K562 (cell line): Measurements from ENCODE around the gene TICAM1. TPM values are rescaled to one million over a fixed set of nuclear protein-coding genes. Genes with fewer than 3 reads are reported as not detected.

ENCODE experiments used
- CEBPG ChIP-seq, 3 experiments: fragments of 200-800 bp in 1 of 3; sonication (Bioruptor generic) in 1 of 3; sonication (generic) in 1 of 3; formaldehyde crosslinking in 1 of 3; IDR thresholded peaks in 2 of 3; conservative IDR thresholded peaks in 1 of 3; 2 replicates each; pipeline versions ENCODE4 v1.6.1 to v1.8.0; 2016 to 2022; ENCODE audit warnings: missing compliant biosample characterization in 2 of 3, missing genetic modification characterization in 2 of 3, mild to moderate bottlenecking in 1 of 3, missing genetic modification reagents in 1 of 3
- CXXC5 ChIP-seq: fragments of 250-450 bp; sonication (Bioruptor Pico); IDR thresholded peaks from 2 replicates; pipeline ENCODE4 v1.8.0; 2022; ENCODE audit warnings: inconsistent platforms, mild to moderate bottlenecking, moderate library complexity
- DACH1 ChIP-seq: fragments of 450-650 bp; IDR thresholded peaks from 2 replicates; pipeline ENCODE4 v1.6.1; 2018; ENCODE audit not compliant: partially characterized antibody
- DIDO1 ChIP-seq: fragments of 450-650 bp; IDR thresholded peaks from 2 replicates; pipeline ENCODE4 v1.6.1; 2016; ENCODE audit warnings: low read depth, missing biosample characterization, missing genetic modification characterization
- FOXJ3 ChIP-seq: sonication (generic); formaldehyde crosslinking; IDR thresholded peaks from 2 replicates; pipeline ENCODE4 v1.4.0; 2020; ENCODE audit warnings: mild to moderate bottlenecking, missing genetic modification reagents
- HDAC1 ChIP-seq, 2 experiments: fragments of 450-650 bp; IDR thresholded peaks; 2 replicates each; pipeline ENCODE4 v1.6.1; 2016 to 2017; ENCODE audit warnings: inconsistent platforms in 1 of 2, mild to moderate bottlenecking in 1 of 2, moderate library complexity in 1 of 2
- MXI1 ChIP-seq: IDR thresholded peaks from 2 replicates; pipeline ENCODE4 v1.6.1; 2011; ENCODE audit warnings: low read depth, mild to moderate bottlenecking, improper control_type of control experiment, low read length
- NFIC ChIP-seq: fragments of 450-650 bp; IDR thresholded peaks from 2 replicates; pipeline ENCODE4 v1.6.1; 2017; ENCODE audit warnings: mild to moderate bottlenecking, inconsistent platforms
- PCBP1 ChIP-seq: fragments of 200-400 bp; formaldehyde crosslinking; IDR thresholded peaks from 2 replicates; pipeline ENCODE4 v1.6.1; 2018; ENCODE audit warnings: mild to moderate bottlenecking, low read depth, low read length; ENCODE audit not compliant: poor library complexity, severe bottlenecking
- RAD21 ChIP-seq, 2 experiments: fragments of 250-450 bp in 1 of 2; fragments of 450-650 bp in 1 of 2; sonication (Bioruptor Pico) in 1 of 2; formaldehyde crosslinking in 1 of 2; IDR thresholded peaks in 1 of 2; conservative IDR thresholded peaks in 1 of 2; 2 replicates each; pipeline versions ENCODE4 v1.4.0 to v1.8.0; 2020 to 2022; ENCODE audit warnings: mild to moderate bottlenecking in 2 of 2, moderate library complexity in 1 of 2
- SIRT6 ChIP-seq: IDR thresholded peaks from one replicate; pipeline ENCODE4 v1.6.1; 2012; ENCODE audit warnings: low read depth, mild to moderate bottlenecking, control low read depth, inconsistent platforms, low read length, moderate library complexity
- TFE3 ChIP-seq: fragments of 450-650 bp; formaldehyde crosslinking; IDR thresholded peaks from 2 replicates; pipeline ENCODE4 v1.4.0; 2020; ENCODE audit warnings: mild to moderate bottlenecking, mixed read lengths
- ZKSCAN3 ChIP-seq: fragments of 250-450 bp; sonication (Bioruptor Pico); IDR thresholded peaks from 2 replicates; pipeline ENCODE4 v1.4.0; 2020
- ZNF507 ChIP-seq: conservative IDR thresholded peaks from 2 replicates; pipeline ENCODE4 v1.6.1; 2017; ENCODE audit warnings: missing genetic modification characterization, missing compliant biosample characterization
- ZNF764 ChIP-seq: fragments of 250-450 bp; sonication (Bioruptor Pico); IDR thresholded peaks from 2 replicates; pipeline ENCODE4 v1.4.0; 2020; ENCODE audit warnings: low read depth, mild to moderate bottlenecking, moderate library complexity
- ZSCAN32 ChIP-seq: fragments of 450-650 bp; formaldehyde crosslinking; IDR thresholded peaks from 2 replicates; pipeline ENCODE4 v1.4.0; 2020; ENCODE audit warnings: mild to moderate bottlenecking, moderate library complexity
- polyA plus RNA-seq, 8 experiments: library from polyadenylated mRNA; depleted of rRNA in 4 of 8; stranded (reverse) in 5 of 8; unstranded in 3 of 8; fragments of >200 nt; fragmentation: Nextera tagmentation in 2 of 8; fragmentation: Illumina TruSeq in 1 of 8; extraction: Ambion mirVana in 2 of 8; extraction: Trizol in 1 of 8; gene quantifications; 2 replicates each; pipeline versions ENCODE4 v1.2.1 to v1.2.3, GENCODE V29; 2011 to 2014; ENCODE audit warnings: inconsistent platforms in 1 of 8, missing spikeins in 1 of 8
- total RNA-seq, 7 experiments: library from RNA; depleted of rRNA in 6 of 7; stranded (reverse); fragments of >200 nt in 6 of 7; fragmentation: Illumina TruSeq in 2 of 7; extraction: Trizol in 2 of 7; gene quantifications; 2 replicates each; pipeline versions ENCODE4 v1.2.1 to v1.2.3, GENCODE V29; 2011 to 2021; ENCODE audit warnings: low replicate concordance in 1 of 7
- TF ChIP-seq, protein P1 (sequence below): IDR thresholded peaks from 2 replicates; pipeline ENCODE4 v1.6.1; 2014; ENCODE audit warnings: antibody characterized with exemption

TICAM1 gene
- total and polyA plus RNA-seq, 9 of the 15 experiments (the other 6 are each of a cell fraction or from before 2014, with no cell fraction given), result 0.07 to 11.6 (median 1.5) TPM

DNA sequence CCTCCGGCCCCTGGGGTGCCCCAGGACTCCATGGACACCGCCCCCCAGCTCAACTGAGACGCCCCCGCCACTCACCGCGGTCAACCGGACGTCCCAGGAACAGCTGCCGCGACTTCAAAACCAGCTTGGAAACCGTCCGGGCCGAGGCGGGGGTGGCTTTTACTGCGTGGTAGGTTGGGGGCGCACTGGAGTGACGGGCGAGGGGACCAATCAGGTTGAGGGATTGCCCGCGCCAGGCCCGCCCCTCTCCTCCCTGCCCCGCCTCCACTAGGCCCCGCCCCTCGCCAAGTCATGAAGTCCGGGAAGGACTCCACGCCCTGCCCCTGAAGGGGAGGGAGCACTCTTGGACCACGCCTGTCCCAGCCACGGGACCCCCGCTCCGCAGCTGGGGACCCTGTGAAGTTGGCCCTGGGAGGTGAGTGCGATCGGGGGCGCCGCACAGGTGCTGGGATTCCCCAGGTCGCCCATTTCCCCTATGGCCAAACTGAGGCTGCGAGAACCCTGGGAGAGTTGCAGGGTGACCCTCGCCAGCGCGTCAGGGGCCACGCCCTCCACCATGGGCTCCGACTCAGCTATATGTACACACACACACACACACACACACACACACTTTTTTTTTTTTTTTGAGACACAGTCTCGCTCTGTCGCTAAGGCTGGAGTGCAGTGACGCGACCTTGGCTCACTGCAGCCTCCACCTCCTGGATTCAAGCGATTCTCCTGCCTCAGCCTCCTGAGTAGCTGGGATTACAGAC is 36.2 kb upstream of the TICAM1 start, which contains the start of gene PLIN3 (continued):
- peak; percentile 41 to 93; a peak in 3 of 4 replicates for TF ChIP-seq HDAC1 (IDR thresholded peaks at IDR 0.05)
- TF ChIP-seq SIRT6, result no peak
- peak; percentile 7; the same call in 1 of the 2 replicates for TF ChIP-seq NFIC
- peak; percentile 83 for TF ChIP-seq CXXC5 (CRISPR knock-in tag)
- no peak for TF ChIP-seq RAD21 (CRISPR knock-in tag; conservative IDR thresholded peaks at IDR 0.05 in 1 of 2, IDR thresholded peaks at IDR 0.05 in 1 of 2)
- no peak for TF ChIP-seq TFE3 (CRISPR knock-in tag)
- TF ChIP-seq DIDO1 (tag), result no peak
- no peak for TF ChIP-seq ZNF507
- TF ChIP-seq CEBPG (CRISPR knock-in tag; IDR thresholded peaks at IDR 0.05), result no peak
- no peak for TF ChIP-seq CEBPG (tag; conservative IDR thresholded peaks at IDR 0.05 in 1 of 2, IDR thresholded peaks at IDR 0.05 in 1 of 2)
- peak; percentile 52 for TF ChIP-seq DACH1
- TF ChIP-seq ZKSCAN3 (CRISPR knock-in tag), result no peak
- TF ChIP-seq MXI1, result no peak; the same call in 1 of the 2 replicates
- TF ChIP-seq, protein P1, sequence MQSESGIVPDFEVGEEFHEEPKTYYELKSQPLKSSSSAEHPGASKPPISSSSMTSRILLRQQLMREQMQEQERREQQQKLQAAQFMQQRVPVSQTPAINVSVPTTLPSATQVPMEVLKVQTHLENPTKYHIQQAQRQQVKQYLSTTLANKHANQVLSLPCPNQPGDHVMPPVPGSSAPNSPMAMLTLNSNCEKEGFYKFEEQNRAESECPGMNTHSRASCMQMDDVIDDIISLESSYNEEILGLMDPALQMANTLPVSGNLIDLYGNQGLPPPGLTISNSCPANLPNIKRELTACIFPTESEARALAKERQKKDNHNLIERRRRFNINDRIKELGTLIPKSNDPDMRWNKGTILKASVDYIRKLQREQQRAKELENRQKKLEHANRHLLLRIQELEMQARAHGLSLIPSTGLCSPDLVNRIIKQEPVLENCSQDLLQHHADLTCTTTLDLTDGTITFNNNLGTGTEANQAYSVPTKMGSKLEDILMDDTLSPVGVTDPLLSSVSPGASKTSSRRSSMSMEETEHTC, result no peak
- TF ChIP-seq ZSCAN32 (CRISPR knock-in tag), result no peak
- no peak for TF ChIP-seq ZNF764 (CRISPR knock-in tag)
- TF ChIP-seq FOXJ3 (CRISPR knock-in tag), result no peak
- TF ChIP-seq PCBP1, result peak; percentile 50
